Measurements from ENCODE around the gene AP3D1. TPM values are rescaled to one million over a fixed set of nuclear protein-coding genes. Genes with fewer than 3 reads are reported as not detected.

AP3D1 gene
- total RNA-seq, 4 donors from 2014 or later, result 101 to 189 (median 152) TPM

DNA sequence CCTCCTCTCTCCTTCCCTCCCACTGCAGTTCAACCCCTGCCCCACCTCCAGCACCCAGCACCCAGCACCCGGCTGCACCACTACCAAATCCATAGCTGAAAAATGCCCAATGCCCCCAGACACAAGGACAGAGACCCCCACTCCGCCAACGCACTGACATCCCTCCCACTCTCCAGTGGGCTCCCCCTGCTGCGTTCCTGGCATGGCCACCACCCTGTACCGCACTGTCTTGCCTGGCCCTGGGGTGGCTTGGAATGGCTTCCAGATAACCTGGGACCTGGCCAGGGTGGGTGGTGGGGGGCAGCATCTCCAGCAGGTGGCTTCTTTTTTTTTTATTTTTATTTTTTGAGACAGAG is 94.6 kb downstream of the AP3D1 start:
- DNase-seq, result no peak
- Histone ChIP-seq H3K36me3 (no peaks in the 10 kb centered on the region), H3K27me3 (no peaks in the 10 kb centered on the region), H3K4me1 (peaks cover 44 to 80% (median 61%) of the 10 kb centered on the region in 4 donors), H3K4me3 (no peak overlapping the region), H3K9me3 (no peaks in the 10 kb centered on the region), H3K27ac (peak overlapping the region; percentile 96 to 100 (median 98))
- 57% methylated on average over 5 of the region's 5 CpGs; no CpG with 5 or more reads in 1 of the 2 donors for WGBS, 2 donors (ENCODE audit: low coverage in 1 of 2)
- intact Hi-C loops (cut with DNase I; ENCODE audit: low total_unique reads) (no loop called here), in situ Hi-C loops (cut with MboI; ENCODE audit: low pct_ligation_motif_present in 1 of 4, low pct_unique_long_range_greater_than_20kb in 1 of 4, low sequenced_read_pairs in 3 of 4) (no loop called here)
- TF ChIP-seq, protein P1, sequence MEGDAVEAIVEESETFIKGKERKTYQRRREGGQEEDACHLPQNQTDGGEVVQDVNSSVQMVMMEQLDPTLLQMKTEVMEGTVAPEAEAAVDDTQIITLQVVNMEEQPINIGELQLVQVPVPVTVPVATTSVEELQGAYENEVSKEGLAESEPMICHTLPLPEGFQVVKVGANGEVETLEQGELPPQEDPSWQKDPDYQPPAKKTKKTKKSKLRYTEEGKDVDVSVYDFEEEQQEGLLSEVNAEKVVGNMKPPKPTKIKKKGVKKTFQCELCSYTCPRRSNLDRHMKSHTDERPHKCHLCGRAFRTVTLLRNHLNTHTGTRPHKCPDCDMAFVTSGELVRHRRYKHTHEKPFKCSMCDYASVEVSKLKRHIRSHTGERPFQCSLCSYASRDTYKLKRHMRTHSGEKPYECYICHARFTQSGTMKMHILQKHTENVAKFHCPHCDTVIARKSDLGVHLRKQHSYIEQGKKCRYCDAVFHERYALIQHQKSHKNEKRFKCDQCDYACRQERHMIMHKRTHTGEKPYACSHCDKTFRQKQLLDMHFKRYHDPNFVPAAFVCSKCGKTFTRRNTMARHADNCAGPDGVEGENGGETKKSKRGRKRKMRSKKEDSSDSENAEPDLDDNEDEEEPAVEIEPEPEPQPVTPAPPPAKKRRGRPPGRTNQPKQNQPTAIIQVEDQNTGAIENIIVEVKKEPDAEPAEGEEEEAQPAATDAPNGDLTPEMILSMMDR (IDR thresholded peaks at IDR 0.05), result no peak
- TF ChIP-seq EP300 (IDR thresholded peaks at IDR 0.05; ENCODE audit: low read depth) (no peak), POLR2AphosphoS5 (IDR thresholded peaks at IDR 0.05) (no peak), POLR2A (IDR thresholded peaks at IDR 0.05) (no peak)

DNA sequence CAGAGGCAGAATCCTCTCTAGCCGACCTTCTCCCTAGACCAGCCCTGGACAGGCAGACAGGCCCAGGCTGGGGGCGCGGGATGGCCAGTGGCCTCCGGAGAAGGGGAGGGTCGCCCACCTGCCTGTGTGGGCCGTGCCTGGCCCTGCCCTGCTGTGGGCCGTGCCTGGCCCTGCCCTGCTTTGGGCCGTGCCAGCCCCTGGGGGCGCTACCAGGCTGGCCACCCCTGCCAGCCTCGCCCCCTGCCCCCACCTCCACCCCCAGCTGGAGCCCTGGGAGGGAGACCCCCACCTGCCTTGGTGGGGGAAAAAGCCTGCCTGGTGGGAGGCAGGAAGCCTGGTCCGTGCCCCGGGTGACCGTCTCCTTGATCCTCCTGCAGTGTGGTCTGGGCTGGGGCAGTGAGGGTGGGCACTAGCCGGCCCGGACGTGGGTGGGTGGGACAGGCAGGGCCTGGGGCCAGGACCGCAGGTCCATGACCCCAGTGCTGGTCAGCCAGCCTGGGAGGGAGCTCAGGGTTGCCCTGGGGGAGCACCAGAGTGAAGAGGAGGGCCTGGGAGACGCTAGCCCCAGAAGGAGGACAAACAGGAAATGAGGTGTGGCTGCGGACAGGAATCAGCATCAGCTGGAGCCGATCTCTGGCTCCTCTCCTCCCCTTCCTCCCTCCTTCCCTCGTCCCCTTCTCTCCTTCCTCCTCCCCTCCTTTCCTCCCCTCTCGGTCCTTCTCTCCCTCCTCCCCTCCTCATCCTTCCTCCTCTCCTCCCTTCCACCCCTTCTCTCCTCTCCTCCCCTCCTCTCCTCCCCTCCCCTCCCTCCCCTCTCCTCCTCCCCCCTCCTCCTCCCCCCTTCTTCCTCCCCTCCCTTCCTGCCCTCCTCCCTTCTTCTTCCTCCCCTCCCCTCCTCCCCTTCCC is 95.2 kb downstream of the AP3D1 start:
- Histone ChIP-seq H3K4me1 (peaks cover 49 to 85% (median 66%) of the 10 kb centered on the region in 4 donors), H3K27me3 (no peaks in the 10 kb centered on the region), H3K27ac (peak overlapping the region; percentile 96 to 100 (median 98)), H3K4me3 (peak overlapping the region in 3 of 4 donors; percentile 3 to 38 (median 21)), H3K36me3 (no peaks in the 10 kb centered on the region), H3K9me3 (no peaks in the 10 kb centered on the region)
- in situ Hi-C loops (cut with MboI; ENCODE audit: low pct_ligation_motif_present in 1 of 4, low pct_unique_long_range_greater_than_20kb in 1 of 4, low sequenced_read_pairs in 3 of 4) (no loop called here), intact Hi-C loops (cut with DNase I; ENCODE audit: low total_unique reads) (no loop called here)
- WGBS, 2 donors (ENCODE audit: low coverage in 1 of 2), result 15% methylated on average over 13 of the region's 22 CpGs; no CpG with 5 or more reads in 1 of the 2 donors
- DNase-seq, result peak; percentile 74
- TF ChIP-seq POLR2A (IDR thresholded peaks at IDR 0.05) (peak; percentile 48), POLR2AphosphoS5 (IDR thresholded peaks at IDR 0.05) (peak; percentile 48 to 70 (median 66))
- TF ChIP-seq, protein P1 (IDR thresholded peaks at IDR 0.05), result no peak

DNA sequence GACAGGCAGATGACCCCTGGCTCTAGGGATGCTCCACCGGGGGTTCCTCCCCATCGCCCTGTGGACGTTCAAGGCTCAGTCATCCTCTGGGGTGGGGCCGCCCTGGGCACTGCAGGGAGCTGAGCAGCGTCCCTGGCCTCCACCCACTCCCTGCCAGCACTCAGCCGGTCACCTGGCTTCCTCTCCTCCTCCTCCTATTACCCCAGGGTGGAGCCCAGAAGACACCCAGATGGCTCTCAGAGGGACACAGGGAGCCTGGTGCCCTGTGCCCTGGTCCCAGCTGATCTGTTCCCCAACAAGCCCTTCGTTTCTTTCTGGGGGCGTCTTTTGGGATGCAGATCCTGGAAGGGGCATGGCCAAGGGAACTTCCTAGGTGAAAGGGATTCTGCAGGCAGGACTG is 96.6 kb downstream of the AP3D1 start:
- TF ChIP-seq EP300 (IDR thresholded peaks at IDR 0.05; ENCODE audit: low read depth) (no peak), POLR2A (IDR thresholded peaks at IDR 0.05) (peak; percentile 79), POLR2AphosphoS5 (IDR thresholded peaks at IDR 0.05) (peak; percentile 50 to 72 (median 51))
- TF ChIP-seq, protein P1 (IDR thresholded peaks at IDR 0.05), result no peak
- Histone ChIP-seq H3K4me1 (peaks cover 40 to 72% (median 56%) of the 10 kb centered on the region in 4 donors), H3K9me3 (no peaks in the 10 kb centered on the region), H3K27ac (peak overlapping the region; percentile 96 to 100 (median 98)), H3K27me3 (no peaks in the 10 kb centered on the region), H3K36me3 (no peaks in the 10 kb centered on the region), H3K4me3 (no peak overlapping the region)
- in situ Hi-C loops (cut with MboI; ENCODE audit: low pct_ligation_motif_present in 1 of 4, low pct_unique_long_range_greater_than_20kb in 1 of 4, low sequenced_read_pairs in 3 of 4) (no loop called here), intact Hi-C loops (cut with DNase I; ENCODE audit: low total_unique reads) (no loop called here)
- DNase-seq, result peak; percentile 81
- WGBS, 2 donors (ENCODE audit: low coverage in 1 of 2), result 44% methylated on average over 7 of the region's 8 CpGs; no CpG with 5 or more reads in 1 of the 2 donors

DNA sequence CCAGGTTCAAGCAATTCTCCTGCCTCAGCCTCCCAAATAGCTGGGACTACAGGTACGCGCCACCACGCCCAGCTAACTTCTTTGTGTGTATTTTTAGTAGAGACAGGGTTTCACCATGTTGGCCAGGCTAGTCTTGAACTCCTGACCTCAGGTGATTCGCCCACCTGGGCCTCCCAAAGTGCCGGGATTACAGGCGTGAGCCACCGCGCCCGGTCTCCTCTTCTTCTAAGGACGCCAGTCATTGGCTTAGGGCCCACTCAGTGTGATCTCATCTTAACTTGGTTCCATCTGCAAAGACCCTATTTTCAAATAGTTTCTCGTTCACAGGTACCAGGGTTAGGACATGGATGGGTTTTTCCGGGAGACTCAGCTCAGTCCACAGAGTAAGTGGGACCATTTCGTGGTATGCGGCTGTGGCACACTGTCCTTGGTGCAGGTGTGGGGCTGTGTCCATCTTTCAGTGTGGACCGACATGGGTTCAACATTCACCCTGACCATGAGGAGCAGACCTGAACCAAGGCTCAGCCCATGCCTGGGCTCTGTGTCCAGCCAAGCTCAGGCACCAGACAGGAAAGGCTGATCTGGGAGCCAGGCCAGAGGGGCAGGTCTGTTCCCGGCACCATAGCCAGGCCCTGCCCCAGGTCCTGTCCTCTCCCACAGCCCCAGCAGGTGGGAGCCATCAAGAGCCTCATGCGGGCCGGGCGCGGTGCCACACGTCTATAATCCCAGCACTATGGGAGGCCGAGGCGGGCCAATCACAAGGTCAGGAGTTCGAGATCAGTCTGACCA is 97.6 kb downstream of the AP3D1 start:
- TF ChIP-seq POLR2AphosphoS5 (IDR thresholded peaks at IDR 0.05), result peak; percentile 59 to 60 (median 59)
- TF ChIP-seq, protein P1 (IDR thresholded peaks at IDR 0.05), result no peak
- intact Hi-C loops (cut with DNase I; ENCODE audit: low total_unique reads), result no loop called here
- H3K4me1 ChIP-seq, result peaks cover 40 to 71% (median 55%) of the 10 kb centered on the region in 4 donors
- H3K36me3 ChIP-seq, result no peaks in the 10 kb centered on the region
- H3K4me3 ChIP-seq, result no peak overlapping the region
- peak; percentile 63 for DNase-seq
- 71% methylated on average over 24 of the region's 24 CpGs; no CpG with 5 or more reads in 1 of the 2 donors for WGBS, 2 donors (ENCODE audit: low coverage in 1 of 2)
- in situ Hi-C loops (cut with MboI; ENCODE audit: low pct_ligation_motif_present in 1 of 4, low pct_unique_long_range_greater_than_20kb in 1 of 4, low sequenced_read_pairs in 3 of 4), result no loop called here
- peak overlapping the region; percentile 96 to 100 (median 98) for H3K27ac ChIP-seq
- no peaks in the 10 kb centered on the region for H3K9me3 ChIP-seq
- no peaks in the 10 kb centered on the region for H3K27me3 ChIP-seq

All from transverse colon (tissue), 4 donors.